GM19239 (cell line): Measurements from ENCODE around the gene TTC28.
A peak's percentile ranks its signal among the peaks of the same experiment; 100 is the strongest.
"Not testable (repeated sequence)": the region's sequence is repeated elsewhere in the genome, so short reads cannot be mapped to it uniquely, and the experiment has no call there.

ENCODE experiments used
- DNase-seq: peaks from one replicate; pipeline ENCODE4 v3.0.0; 2011; ENCODE audit warnings: low spot score; ENCODE audit not compliant: insufficient read length
- FAIRE-seq: peaks from 2 replicates; lab custom pipeline; 2011; peaks lifted over from hg19 to GRCh38; lab: Jason Lieb, UNC

The TTC28 gene

GRCh38 chr22:28609921-28610320, 69.7 kb downstream of the TTC28 start:
- FAIRE-seq = no peak

DNA sequence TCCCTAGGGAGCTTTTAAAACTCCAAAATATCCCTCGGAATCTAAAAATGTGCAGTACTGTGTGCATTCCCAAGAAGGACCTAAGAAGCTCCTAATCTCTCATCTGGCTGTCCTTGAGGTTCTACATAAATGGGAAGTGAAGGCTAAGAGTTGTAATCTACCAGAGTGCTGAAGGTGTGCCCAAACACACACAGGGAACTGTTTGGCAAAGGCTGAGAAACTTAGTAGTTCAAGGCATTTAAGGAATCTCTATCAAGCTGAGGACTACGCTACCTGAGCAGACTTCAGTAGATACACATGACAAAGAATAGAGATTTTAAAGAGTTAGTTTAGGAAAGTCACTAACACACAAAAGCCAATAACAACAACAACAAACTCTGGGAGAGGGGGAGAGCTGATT, 71.1 kb downstream of the TTC28 start:
- no peak for FAIRE-seq
- DNase-seq = no peak

More at GRCh38 chr22:28609921-28610320, 69.7 kb downstream of the TTC28 start:
- DNase-seq = no peak

DNA sequence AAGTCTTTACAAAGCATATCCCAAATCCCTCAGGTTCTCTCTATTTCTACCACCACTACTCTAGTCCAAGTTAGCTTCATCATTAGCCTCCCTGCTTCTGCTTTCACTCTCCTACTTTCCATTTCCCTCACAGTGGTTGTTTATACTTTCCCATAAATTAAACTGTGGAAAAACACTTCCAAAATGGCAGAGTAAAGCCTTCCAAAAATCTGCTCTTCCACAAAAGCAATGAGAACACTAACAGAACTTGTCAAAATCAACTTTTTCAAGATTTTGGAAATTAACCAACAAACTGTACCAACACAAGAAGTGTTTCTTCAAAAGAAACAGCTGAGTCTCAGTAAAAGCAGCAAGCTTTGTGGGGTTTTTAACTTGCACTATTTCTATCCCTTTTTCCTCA, 71.8 kb downstream of the TTC28 start:
- FAIRE-seq = no peak
- no peak for DNase-seq

DNA sequence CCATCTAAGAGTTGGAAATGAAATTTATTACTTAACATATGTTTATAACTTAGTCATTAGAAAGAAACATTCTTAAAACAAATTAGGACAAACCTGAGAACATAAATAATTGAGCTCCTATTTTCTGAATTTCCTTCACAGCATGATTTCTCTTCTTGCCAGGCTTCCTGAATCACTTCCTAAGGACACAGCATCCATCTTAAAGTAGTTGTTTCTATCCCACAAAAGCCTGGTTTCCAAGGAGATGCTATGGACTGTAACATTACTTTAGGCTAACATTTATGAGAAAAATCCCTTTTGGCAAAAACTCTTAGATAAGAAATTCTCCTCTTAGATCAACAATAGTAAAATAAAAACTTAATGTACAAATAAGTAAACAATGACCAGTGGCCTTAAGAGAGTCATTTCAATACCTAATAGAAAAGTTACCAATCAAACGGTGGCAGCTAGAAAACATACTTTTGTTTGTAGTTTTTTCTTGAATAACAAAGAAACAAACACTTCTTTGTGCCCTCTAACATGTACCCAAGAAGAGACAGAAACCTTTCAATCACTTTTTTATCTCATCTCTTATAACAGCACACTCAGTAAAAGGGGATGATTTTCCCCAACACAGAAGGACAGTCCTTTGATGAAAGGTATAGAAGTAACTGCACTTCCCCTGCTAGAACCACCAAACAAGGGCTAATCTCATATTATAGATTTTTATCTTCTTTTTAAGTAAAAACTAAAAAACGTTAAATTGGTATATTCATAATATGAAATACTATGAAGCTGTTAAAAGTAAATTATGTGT, 74.5 kb downstream of the TTC28 start:
- no peak for FAIRE-seq
- no peak for DNase-seq

DNA sequence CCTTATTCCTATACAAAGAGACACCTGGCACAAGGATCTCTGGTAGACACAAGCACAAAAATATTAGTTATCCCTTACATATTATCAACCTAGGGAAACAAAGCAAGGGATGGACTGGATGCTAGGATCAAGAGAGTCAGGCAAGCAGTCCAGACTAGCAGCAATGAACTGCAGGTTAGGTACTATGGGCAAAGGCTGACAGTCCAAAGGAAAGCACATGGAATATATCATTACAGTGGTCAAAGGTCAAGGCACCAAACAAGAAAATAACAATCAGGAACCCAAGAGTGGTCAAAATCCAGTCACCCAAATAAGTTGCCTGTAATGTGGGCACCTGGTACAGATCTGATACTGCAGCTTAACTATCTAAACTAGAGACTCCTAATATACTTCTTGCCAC, 77.7 kb downstream of the TTC28 start:
- FAIRE-seq = no peak
- no peak for DNase-seq

DNA sequence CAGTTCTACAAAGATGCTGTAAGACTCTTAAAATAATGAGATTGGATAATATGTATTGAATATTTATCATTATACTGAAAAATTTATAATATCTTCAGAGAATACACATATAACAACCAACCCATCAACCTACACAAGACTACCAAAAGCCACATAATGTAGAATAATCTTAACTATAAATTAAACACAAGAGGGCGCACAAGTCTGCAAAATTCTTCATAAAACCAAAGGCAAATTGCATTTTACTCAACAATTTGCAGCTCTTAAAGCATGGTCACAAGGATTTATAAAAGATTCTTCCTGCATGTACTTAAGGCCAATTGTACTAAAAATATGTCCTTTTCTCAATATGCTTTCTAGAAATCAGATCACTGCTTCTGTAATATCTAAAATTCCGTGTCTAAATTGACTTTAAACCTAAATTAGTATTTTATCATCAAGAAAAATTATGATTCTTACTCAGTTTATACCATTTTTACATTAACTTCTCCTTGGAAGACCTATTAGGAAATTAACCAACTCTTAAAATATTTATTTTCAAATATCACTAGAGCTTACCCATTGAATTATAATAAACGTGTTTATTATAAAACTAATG, 79.0 kb downstream of the TTC28 start:
- FAIRE-seq (peak; percentile 92), DNase-seq (peak; percentile 3)

GRCh38 chr22:28599693-28600092, 79.9 kb downstream of the TTC28 start:
- FAIRE-seq = no peak

DNA sequence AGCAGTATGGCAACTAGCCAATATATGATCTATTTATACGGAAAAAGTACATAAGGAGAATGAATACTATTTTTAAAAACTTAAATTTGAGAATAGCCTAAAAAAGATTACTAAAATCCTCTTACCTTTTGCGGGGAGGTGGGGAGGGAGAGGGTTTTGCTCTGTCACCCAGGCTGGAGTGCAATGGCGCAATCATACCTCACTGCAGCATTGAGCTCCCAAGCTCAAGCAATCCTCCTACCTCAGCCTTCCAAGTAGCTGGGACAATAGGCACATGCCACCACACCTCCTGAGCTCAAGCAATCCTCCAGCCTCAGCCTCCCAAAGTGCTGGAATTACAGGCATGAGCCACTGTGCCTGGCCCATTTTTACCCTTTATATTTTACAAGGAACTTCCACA, 82.0 kb downstream of the TTC28 start:
- FAIRE-seq = no peak
- DNase-seq = no peak

More at GRCh38 chr22:28599693-28600092, 79.9 kb downstream of the TTC28 start:
- DNase-seq = no peak

DNA sequence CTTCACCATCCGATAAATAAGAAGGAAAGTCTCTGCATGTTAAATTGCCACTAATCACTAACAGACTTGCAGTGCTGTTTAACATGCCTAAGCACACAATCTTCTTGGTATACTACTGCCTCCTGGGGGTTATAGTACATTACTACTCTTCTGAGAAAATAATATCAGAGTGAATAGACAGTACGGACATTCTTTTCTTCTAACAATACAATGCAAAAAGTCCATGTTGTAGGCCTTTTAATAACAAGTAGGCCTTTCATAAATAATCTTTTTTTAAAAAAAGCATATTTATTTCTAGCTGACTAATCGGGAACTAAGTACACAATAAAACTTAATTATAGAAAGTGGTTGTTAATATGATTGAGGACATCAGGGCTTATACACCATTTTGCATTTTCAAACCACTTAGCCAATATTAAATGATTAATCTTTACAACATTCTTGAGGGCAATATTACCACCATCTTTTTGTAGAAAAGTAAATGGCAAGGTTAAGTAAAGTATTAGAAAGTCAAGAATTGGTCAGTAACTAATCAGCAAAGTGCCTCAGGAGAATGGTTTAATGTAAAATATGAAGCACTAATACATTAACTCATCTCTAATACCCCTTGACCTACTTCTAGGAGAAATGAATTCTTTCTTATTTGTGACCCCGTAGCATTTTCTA, 84.7 kb downstream of the TTC28 start:
- no peak for DNase-seq

DNA sequence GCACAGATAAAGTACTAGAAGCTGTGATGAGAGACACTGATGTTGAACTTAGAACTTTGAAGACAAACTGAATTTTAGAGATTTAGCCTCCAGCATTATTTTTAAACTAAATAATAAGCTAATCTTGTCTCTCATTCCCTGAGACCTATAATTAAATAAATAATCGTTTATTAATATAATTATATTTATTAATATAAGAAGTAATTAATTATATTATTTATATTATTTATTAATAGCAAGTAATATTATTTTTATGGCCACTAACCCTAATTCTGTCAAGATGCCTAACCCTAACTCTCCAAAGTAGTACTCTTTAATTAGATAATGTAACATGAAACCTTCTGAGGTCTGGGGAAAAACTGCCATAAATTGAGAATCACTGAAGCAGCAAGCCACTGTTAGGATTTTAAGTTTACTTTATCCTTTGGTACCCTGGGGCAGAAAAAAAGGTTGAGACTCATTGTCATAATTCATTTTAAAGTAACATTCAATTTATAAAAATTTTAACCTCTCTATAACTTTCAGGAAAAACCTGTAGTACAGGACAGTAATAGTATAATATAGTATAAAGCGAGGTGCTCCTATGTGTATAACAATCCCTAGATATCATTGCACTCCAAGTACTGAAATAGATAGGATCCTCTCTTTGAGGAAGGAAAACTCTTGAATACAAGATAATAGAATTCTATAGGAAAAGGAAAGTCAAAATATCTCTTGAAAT, 85.4 kb downstream of the TTC28 start:
- DNase-seq = no peak
- no peak for FAIRE-seq

More for the DNA sequence above, 84.7 kb downstream of the TTC28 start:
- FAIRE-seq = peak; percentile 74

DNA sequence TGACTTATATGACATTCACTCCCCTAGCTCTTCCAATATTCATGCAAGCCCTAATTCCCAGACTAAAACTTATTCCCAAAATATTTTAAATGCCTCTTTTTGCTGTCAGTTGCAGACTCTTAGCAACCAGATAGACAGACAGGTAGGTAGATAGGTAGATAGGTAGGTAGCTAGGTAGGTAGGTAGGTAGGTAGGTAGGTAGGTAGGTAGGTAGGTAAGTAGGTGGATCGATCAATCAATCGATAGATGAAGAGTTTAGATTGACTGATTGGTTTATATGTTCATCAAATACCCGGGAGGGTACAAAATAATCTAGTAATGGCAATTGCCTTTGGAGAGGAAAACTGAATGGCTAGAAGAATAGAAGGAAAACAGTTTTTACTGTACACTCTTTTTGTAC, 86.3 kb downstream of the TTC28 start:
- FAIRE-seq (no peak), DNase-seq (no peak)

- DNase-seq (no peak), FAIRE-seq (no peak)
Measured at GRCh38 chr22:28589102-28589750, 90.4 kb downstream of the TTC28 start.

- FAIRE-seq = no peak
- DNase-seq = no peak
Measured at GRCh38 chr22:28585324-28585723, 94.3 kb downstream of the TTC28 start.

DNA sequence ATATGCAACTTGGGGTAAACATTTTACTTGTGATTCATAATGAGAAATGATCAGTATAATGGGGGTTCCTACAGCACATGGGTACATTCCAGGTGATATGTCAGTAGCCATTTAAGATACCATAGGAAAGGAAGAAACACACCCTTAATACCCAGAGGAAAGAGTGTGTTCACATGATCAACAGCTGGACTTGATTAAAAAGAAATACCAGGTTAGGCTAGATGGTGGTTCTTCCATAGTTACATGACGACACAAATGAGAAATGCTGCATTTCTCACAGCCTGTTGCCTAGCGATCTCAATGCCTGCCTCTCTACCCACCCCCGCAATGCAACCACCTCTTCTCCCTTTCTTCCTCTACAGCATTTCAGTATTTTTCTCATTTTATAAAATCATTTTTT, 96.8 kb downstream of the TTC28 start:
- FAIRE-seq = no peak
- DNase-seq = no peak

- no peak for FAIRE-seq
- no peak for DNase-seq
Measured at GRCh38 chr22:28581016-28581415, 98.6 kb downstream of the TTC28 start.

- FAIRE-seq (no peak), DNase-seq (no peak)
Measured at GRCh38 chr22:28576162-28576561, 103.5 kb downstream of the TTC28 start.

DNA sequence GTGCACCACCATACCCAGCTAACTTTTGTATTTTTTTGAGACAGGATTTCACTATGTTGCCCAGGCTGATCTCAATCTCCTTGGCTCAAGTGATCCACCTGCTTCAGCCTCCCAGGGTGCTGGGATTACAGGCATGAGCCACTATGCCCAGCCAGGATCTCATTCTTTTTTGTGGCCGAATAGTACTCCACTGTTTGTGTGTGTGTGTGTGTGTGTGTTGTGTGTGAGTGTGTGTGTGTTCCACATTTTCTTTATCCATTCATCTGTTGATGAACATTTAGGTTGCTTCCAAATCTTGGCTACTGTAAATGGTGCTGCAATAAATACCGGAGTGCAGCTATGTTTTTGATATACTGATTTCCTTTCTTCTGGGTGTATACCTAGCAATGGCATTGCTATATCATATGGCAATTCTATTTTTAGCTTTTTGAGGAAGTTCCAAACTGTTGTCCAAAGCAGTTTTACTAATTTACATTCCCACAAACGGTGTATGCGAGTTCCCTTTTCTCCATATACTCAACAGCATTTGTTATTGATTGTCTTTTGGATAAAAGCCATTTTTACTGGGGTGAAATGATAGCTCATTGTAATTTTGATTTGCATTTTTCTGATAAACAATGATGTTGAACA, 105.4 kb downstream of the TTC28 start:
- FAIRE-seq (no peak), DNase-seq (no peak)

DNA sequence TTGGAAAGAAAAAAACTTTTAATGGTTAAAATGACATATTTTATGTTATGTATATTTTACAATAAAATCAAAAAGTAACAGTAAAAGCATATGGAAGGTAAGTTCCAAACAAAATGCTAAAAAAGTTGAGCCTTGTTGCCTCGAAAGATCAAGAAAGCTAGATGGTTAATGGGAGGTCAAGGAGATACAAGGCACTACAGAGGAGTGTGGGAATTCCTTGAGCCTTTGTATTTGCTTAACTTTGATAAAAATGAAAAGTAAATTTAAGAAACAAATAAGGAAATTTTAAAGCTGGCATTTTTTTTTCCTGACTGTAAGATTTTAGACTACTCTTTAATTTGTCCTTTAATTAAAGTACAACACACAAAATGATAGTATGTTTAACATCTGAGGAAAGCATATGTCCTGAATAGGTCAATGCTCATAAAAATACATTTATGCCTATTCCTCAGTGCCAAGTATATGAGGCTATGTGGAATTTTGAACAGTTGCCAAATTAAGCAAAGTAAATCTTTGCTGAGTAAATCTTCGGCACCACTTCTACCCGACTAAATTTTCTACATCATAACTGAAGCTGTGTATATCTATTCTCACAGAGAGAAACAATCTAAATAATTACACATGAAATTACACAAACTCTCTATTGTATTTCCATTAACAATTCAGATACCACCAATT, 108.8 kb downstream of the TTC28 start:
- FAIRE-seq (no peak), DNase-seq (no peak)

DNA sequence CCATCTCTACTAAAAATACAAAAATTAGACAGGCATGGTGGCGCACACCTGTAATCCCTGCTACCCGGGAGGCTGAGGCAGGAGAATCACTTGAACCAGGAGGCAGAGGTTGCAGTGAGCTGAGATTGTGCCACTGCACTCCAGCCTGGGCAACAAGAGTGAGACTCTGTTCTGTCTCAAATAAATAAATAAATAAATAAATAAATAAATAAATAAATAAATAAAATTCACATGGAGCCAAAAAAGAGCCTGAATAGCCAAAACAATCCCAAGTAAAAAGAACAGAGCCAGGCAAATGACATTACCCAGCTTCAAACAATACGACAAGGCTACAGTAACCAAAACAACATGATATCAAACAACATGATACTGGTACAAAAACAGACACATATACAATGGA, 110.7 kb downstream of the TTC28 start:
- not testable (repeated sequence) for FAIRE-seq, DNase-seq
